ENCODE results near the gene NPHS1.

The NPHS1 gene, protein sequence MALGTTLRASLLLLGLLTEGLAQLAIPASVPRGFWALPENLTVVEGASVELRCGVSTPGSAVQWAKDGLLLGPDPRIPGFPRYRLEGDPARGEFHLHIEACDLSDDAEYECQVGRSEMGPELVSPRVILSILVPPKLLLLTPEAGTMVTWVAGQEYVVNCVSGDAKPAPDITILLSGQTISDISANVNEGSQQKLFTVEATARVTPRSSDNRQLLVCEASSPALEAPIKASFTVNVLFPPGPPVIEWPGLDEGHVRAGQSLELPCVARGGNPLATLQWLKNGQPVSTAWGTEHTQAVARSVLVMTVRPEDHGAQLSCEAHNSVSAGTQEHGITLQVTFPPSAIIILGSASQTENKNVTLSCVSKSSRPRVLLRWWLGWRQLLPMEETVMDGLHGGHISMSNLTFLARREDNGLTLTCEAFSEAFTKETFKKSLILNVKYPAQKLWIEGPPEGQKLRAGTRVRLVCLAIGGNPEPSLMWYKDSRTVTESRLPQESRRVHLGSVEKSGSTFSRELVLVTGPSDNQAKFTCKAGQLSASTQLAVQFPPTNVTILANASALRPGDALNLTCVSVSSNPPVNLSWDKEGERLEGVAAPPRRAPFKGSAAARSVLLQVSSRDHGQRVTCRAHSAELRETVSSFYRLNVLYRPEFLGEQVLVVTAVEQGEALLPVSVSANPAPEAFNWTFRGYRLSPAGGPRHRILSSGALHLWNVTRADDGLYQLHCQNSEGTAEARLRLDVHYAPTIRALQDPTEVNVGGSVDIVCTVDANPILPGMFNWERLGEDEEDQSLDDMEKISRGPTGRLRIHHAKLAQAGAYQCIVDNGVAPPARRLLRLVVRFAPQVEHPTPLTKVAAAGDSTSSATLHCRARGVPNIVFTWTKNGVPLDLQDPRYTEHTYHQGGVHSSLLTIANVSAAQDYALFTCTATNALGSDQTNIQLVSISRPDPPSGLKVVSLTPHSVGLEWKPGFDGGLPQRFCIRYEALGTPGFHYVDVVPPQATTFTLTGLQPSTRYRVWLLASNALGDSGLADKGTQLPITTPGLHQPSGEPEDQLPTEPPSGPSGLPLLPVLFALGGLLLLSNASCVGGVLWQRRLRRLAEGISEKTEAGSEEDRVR (N-terminal part only)

DNA sequence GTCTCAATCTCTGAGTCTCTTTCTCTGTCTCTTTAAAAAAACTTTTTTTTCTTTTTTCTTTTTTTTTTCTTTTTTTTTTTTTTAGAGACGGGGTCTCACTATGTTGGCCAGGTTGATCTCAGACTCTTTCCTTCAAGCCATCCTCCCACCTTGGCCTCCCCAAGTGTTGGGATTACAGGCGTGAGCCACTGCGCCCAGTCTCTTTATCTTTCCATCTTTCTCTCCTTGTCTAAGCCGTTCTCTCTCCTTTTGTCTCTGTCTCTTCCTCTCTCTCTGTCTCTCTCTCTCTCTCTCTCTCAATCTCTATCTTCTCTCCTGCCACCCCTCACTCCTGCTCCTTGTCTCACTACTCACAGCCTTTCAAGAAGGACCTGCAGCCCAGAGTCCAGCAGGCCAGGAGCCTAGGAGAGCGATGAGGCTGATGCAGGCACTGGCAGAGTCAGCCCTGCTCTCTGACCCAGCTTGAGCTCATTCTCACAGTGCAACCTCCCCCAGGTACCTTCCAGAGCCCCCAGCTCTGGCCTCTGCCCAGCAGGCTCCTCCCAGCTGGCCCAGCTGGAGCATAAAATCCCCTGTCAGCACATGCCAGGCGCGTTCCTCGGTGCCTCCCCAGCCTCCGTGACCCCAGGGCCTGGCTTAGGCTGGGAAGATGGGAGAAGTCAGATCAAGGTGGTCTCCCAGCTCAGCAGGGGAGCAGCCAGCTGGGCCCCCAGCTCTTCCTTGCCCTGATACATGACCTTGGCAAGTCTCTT is at the start of gene NPHS1:
NPHS1 (minus strand) TSS at position 476 of the 752 bp plus-strand sequence. CDS start 667 bp downstream, outside the sequence.
- in situ Hi-C loops (cut with HindIII; ENCODE audit: low sequenced_read_pairs): no loop called here
- DNase-seq (ENCODE audit: low read depth, low spot score): no peak
- TF ChIP-seq CTCF (IDR thresholded peaks at IDR 0.05; ENCODE audit: low read depth, low read length): no peak
- no peak within 1 kb of the TSS for H3K4me3 ChIP-seq (ENCODE audit: low read depth, low read length)

DNA sequence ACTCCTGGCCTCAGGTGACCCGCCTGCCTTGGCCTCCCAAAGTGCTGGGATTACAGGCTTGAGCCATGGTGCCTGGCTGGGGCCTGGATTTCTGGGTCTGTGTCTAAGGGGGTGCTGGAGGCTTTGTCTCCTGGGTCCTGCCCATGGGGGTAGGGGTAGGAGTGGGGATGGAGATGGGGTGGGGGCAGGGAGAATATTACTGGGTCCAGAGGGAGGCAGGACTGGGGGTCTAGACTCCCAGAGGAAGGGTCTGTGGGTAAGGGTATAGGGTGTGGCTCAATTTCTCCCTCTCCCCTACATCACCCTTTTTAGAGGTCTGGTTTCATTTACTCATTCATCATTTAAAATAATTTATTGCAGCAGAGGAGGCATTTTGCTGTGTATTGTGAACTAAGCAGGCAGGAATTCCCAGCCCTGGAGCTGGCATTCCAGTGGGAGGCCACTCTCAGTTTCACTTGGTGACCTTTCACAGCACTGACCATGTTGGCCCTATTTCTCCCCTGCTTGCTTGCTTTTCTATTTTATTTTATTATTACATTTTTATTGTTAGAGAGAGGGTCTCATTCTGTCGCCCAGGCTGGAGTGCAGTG is 48.8 kb upstream of the NPHS1 start:
- no peak for TF ChIP-seq CTCF (IDR thresholded peaks at IDR 0.05; ENCODE audit: low read depth, low read length)
- in situ Hi-C loops (cut with HindIII; ENCODE audit: low sequenced_read_pairs): no loop called here
- no peak overlapping the region for H3K4me3 ChIP-seq (ENCODE audit: low read depth, low read length)
- DNase-seq (ENCODE audit: low read depth, low spot score): peak; percentile 9

DNA sequence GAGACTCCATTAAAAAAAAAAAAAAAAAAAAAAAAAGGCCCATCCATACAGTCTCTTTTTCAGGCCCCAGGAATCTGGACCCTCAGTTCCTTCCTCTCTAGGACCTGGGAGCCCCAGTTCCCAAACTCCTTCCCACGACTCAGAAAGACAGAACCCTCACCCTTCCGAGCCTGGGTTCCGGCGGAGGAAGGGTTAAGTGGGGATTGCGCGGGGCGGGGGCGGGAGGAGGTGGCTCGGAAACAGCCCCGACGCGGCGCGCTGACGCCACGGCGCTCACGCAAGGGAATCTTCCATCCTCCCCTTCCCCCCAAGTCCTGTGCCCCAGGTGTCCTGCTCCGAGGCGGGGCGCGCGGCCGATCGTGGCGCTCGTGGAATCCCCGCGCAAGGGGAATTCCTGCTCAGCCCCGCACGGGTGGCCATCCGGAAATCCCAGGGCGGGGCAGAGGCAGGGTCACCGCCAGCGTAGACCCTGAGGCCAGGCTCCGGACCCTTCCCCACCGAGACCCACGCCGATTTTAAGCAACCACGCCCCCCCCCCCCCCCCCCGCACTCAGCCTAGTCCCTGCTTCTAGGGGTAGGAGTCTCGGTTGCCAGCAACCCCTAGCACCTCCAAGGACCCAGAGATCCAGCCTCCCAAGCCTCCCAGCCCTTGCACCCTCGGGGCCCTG is 47.4 kb upstream of the NPHS1 start:
- peak overlapping the region; percentile 72 for H3K4me3 ChIP-seq (ENCODE audit: low read depth, low read length)
- TF ChIP-seq CTCF (IDR thresholded peaks at IDR 0.05; ENCODE audit: low read depth, low read length): no peak
- DNase-seq (ENCODE audit: low read depth, low spot score): peak; percentile 77
- in situ Hi-C loops (cut with HindIII; ENCODE audit: low sequenced_read_pairs): no loop called here

DNA sequence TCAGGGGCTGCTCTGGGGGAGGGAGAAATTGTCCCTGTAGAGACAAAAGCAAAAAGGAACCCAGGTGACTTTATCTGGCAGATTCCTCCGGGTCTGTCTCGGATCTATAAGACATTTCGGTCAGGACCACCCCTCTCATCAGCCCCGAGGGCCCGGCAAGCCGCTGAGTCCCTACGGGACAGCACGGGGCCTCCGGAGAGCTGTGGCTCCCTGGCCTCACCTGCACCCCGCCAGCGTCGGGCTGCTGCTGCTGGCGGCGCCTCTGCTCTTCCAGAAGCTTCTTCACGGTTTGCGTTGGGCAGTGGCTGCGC is 46.1 kb upstream of the NPHS1 start:
- TF ChIP-seq CTCF (IDR thresholded peaks at IDR 0.05; ENCODE audit: low read depth, low read length): no peak
- no peak for DNase-seq (ENCODE audit: low read depth, low spot score)
- peak overlapping the region; percentile 72 for H3K4me3 ChIP-seq (ENCODE audit: low read depth, low read length)
- in situ Hi-C loops (cut with HindIII; ENCODE audit: low sequenced_read_pairs): no loop called here

GRCh38 chr19:35897706-35898451 is 45.6 kb upstream of the NPHS1 start:
- no peak for DNase-seq (ENCODE audit: low read depth, low spot score)
- in situ Hi-C loops (cut with HindIII; ENCODE audit: low sequenced_read_pairs): no loop called here
- peak overlapping the region; percentile 72 for H3K4me3 ChIP-seq (ENCODE audit: low read depth, low read length)
- no peak for TF ChIP-seq CTCF (IDR thresholded peaks at IDR 0.05; ENCODE audit: low read depth, low read length)
